GM12875 (cell line): ENCODE results near the gene DMPK.

Experiments used
- H3K4me3 ChIP-seq: one replicate; pipeline ENCODE4 v1.5.1; 2011; ENCODE audit warnings: low read depth, low read length, control low read depth
- CTCF ChIP-seq: IDR thresholded peaks from 2 replicates; pipeline ENCODE4 v1.5.1; 2011; ENCODE audit warnings: low read depth, mild to moderate bottlenecking, control low read depth, inconsistent platforms, low read length, moderate library complexity, borderline replicate concordance; ENCODE audit not compliant: insufficient read depth

Gene DMPK

GRCh38 chr19:45782162-45782691, at the start of gene DMPK:
Gene DMPK (minus strand): TSS chr19:45782490. CDS start chr19:45782352, 138 bp downstream.
- no peak within 1 kb of the TSS for H3K4me3 ChIP-seq

GRCh38 chr19:45828945-45829344, 46.7 kb upstream of the DMPK start:
- no peak for TF ChIP-seq CTCF
- H3K4me3 ChIP-seq, result no peak overlapping the region

More at GRCh38 chr19:45782162-45782691, at the start of gene DMPK:
- TF ChIP-seq CTCF, result no peak

DNA sequence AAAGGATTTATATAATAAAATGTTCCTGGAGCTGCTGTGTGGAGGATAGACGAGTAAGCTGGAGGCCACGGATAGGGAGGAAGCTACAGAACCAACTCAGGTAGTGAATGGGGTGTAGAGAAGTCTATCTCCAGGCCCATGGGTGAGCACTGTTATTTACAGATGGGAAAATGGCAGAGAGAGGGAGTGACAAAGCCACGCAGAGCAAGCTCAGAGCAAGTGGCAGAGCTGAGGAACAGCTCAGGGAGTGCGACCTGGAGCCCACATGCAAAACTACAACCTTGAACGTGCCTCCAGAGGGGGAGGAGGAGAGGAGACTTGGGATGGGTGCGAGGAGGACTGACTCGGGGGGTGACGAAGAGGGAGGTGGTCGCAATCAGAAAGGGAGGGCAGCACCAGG, 46.2 kb upstream of the DMPK start:
- no peak for TF ChIP-seq CTCF
- no peak overlapping the region for H3K4me3 ChIP-seq

DNA sequence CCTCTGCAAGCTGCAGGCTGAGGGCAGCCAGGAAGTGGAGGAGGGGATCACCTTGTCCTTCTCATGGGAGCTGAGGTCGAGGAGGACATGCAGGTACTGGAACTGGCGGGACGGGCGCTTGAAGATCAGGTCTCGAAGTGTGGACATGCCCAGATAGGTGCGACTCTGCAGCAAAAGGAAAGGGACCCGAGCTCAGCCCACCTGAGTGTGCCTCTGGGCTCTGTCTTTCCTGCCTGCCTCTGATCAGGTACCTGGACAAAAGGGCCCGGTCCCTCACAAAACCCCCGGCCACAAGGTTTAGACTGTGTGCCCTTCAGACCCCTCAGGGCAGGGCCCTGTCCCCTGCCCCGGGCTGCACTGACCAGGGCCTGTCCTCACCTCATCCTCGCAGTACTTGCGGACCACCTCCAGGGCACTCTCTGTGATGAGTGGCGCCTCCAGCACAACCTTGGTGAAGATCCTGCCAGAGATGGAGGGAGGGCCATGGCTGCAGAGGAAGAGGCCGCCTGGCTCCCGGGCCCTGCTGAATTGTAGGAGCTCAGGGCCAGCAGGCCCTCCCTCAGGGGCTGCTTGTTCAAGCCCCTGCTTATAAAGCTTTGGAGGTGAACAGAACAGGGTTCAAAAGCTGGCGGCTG, 45.3 kb upstream of the DMPK start:
- TF ChIP-seq CTCF, result no peak
- H3K4me3 ChIP-seq, result no peak overlapping the region

- H3K4me3 ChIP-seq, result no peak overlapping the region
- TF ChIP-seq CTCF, result no peak
Measured at GRCh38 chr19:45826934-45827333, 44.6 kb upstream of the DMPK start.

DNA sequence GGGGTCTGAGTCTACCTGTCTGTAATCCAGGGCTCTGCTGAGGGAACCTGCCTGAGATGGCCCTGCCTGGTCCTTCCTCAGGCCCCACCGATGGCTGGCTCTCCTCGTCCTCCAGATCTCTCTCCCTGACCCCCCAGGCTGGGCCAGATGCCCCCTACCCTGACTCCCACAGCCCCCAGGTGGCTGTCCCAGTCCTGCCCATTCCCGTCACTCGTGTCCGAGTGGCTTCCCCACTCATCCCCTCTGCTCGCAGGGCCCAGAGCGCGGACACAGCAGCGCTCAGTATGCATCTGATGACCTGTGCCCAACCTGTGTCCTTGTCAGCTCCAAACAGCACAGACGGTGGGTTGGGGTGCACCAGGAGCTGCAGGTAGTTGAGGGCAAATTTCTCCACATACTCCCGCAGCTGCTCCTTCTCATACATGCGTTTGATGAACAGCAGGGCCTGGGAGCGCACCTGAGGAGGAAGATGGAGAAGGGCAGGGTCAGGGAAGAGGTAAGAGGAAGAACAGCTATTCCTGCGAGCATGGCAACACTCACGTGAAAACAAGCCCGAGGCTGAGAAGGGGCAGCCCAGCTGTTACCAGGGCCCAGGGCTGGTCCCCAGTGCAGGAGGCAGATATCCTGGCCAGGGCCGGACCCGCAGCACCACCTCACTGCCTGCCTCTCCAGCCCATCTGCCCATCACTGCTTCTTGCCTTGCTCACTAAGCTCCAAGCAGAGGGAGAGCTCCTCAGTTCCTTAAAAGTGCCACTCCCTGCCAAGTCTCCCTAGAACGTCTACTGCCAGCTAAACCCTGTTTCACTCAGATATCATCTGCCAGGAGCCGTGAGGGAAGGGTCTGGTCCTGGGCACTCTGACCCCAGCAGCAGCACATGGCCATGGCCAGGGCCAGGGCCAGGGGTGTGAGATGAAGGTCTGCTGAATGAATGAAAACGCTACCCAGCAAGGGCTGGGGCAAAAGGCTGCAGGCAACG, 43.9 kb upstream of the DMPK start:
- TF ChIP-seq CTCF, result no peak
- no peak overlapping the region for H3K4me3 ChIP-seq
